GM19023 (cell line): ENCODE data around the gene CCP110.

Experiments used
- ATAC-seq: cut with Tn5 transposase; IDR thresholded peaks from one replicate; pipeline ENCODE4 v1.9.1; 2021; ENCODE audit warnings: mild to moderate bottlenecking, moderate library complexity; ENCODE audit not compliant: unreplicated experiment

The CCP110 gene, protein sequence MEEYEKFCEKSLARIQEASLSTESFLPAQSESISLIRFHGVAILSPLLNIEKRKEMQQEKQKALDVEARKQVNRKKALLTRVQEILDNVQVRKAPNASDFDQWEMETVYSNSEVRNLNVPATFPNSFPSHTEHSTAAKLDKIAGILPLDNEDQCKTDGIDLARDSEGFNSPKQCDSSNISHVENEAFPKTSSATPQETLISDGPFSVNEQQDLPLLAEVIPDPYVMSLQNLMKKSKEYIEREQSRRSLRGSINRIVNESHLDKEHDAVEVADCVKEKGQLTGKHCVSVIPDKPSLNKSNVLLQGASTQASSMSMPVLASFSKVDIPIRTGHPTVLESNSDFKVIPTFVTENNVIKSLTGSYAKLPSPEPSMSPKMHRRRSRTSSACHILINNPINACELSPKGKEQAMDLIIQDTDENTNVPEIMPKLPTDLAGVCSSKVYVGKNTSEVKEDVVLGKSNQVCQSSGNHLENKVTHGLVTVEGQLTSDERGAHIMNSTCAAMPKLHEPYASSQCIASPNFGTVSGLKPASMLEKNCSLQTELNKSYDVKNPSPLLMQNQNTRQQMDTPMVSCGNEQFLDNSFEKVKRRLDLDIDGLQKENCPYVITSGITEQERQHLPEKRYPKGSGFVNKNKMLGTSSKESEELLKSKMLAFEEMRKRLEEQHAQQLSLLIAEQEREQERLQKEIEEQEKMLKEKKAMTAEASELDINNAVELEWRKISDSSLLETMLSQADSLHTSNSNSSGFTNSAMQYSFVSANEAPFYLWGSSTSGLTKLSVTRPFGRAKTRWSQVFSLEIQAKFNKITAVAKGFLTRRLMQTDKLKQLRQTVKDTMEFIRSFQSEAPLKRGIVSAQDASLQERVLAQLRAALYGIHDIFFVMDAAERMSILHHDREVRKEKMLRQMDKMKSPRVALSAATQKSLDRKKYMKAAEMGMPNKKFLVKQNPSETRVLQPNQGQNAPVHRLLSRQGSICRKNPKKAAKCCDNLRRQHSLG

DNA sequence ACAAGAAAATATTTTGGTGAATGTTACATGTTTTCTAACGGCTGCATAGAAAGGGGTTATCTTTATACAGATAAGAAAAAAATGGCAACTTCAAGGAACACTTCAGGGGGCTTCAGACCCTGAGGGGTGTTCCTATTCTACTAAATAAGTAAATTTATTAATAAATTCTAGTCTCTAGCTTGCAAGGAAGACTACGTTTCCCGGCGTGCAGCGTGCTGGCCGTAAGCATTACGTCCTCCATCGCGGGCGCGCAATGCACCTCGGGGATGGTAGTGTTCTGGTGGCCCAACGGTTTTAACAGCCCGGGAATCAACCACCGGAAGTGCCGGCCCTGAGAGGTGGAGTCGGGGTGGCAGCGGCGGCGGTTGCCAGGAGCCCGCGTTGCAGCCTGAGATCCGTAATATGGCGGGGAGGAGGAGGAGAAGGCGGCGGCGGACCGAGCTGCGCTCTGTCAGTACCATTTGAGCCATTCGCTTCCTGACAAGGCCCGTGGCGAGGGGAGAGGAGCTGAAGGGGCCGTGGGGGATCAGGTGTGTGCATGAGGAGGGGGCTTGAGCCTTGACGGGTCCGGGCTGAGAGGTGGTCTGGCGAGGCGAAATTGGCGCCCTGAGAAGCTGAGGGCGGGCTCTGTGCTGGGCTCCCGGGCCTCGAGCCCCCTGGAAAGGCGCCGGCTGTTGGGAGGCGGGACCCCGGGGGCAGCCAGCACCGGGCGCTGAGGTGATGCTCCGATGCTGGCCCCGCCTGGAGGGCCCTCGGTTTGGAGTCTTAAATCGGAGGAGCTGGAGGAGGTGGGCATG, at the start of gene CCP110:
TSS of gene CCP110 (plus strand) at position 384 of the 797 bp plus-strand sequence. CDS start 3,940 bp downstream, outside the sequence.
- ATAC-seq = peak; percentile 63

DNA sequence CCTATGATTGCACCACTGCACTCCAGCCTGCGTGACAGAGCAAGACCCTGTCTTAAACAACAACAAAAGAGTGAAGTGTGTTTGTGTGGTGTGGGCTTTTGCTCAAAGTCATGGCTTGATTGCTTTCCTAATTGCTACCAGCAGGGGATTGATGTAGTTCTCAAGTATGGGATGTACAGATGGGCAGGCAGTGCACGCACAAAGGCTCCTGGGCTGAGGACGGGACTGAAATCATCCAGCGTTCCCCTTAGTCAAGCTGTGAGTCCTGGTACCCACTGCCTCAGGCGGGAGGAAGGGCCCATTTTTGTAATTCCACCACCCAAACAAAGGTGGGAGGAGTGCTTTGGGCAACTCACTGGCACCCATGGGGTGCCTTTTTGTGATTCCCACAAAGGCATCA, 49.1 kb upstream of the CCP110 start:
- no peak for ATAC-seq

DNA sequence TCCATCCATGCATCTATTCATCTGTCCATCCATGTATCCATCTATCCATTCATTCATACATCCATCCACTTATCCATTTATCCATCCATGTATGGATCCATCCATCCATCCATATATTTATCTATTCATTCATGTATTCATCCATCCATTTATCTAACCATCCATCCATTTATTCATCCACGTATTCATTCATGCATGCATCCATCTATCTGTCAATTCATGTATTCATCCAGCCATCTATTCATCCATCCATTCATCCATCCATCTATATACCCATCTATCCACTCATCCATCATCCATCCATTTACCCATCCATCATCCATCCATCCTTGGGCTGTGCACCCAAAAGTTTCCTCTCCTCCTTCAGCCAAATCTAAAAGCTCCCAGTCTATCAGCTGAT, 45.2 kb upstream of the CCP110 start:
- ATAC-seq = no peak

DNA sequence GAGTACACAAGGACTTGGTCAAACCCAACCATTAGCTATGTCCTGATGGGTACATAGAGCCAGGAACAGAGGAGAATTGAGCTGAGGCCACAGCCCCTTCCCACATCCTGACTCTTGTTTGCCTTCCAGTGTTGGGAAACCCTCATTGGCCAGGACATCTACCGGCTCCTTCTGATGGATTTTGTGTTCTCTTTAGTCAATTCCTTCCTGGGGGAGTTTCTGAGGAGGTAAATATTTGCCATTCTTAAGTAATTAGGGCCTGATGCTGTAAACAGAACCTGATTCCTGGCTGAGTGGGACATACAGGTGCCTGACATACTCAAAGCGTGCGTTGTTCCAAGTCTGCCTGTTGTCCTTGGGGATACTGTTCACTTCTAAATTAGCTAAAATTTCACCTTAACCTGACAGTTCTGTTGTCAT, 44.4 kb upstream of the CCP110 start:
- ATAC-seq = no peak

DNA sequence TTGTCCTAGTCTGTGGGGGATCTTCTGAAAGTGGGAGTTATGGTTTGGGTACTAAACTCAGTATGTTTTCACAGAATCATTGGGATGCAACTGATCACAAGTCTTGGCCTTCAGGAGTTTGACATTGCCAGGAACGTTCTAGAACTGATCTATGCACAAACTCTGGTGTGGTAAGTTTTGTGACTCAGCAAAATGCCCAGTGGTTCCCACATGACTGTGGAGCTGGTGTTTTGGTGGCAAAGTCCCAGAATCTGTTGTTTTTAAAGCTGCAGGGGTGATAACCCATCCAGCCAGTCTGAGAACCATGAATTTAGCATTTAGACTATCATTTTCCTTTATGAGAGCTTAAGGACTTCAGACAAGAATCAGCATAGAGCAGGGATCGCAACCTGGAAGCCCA, 42.4 kb upstream of the CCP110 start:
- ATAC-seq = no peak

DNA sequence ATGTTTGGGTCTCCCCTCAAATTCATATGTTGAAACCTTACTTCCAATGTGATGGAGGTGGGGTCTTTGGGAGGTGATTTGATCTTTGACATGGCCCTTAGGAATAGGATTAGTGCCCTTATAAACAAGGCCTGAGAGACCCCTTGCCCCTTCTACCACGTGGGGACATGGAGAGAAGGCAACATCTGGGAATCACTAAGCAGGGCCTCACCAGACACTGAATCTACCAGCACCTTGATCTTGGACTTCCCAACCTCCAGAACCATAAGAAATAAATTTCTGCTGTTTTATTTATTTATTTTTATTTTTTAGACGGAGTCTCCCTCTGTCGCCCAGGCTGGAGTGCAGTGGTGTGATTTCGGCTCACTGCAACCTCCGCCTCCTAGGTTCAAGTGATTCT, 42.0 kb upstream of the CCP110 start:
- no peak for ATAC-seq

DNA sequence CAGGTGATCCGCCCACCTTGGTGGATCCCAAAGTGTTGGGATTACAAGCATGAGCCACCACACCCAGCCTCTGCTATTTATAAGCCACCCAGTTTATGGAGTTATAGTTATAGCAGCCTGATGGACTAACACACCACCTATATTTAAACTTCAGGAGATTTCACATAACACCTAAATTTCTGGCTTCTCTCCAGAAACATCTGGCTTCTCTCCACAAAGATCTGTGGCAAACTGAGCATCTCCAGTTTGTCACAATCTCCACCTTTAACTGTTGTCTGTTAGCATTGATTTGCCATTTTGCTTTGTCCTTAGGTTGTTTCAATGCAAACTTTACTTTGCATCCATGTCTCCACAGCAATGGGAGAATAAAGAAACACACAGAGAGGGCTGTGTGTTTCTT, 41.5 kb upstream of the CCP110 start:
- ATAC-seq = no peak

DNA sequence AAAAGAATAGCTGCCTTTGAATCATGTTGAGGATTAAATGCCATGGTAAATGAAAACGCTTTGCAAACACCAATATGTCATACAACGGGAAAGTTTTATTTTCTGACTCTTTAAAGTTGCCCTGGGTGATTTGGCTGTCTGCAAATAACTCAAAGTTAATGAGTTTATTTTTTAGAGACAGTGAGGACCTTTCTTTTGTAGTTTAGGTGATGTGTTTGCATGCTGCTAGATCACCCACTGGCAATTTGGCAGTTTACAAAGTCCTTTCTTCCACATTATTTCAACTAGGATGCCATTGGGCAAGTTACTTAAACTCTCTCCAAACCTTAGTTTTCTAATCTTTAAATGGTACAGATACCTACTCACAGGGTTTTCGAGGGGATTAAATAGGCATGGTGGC, 39.6 kb upstream of the CCP110 start:
- no peak for ATAC-seq

DNA sequence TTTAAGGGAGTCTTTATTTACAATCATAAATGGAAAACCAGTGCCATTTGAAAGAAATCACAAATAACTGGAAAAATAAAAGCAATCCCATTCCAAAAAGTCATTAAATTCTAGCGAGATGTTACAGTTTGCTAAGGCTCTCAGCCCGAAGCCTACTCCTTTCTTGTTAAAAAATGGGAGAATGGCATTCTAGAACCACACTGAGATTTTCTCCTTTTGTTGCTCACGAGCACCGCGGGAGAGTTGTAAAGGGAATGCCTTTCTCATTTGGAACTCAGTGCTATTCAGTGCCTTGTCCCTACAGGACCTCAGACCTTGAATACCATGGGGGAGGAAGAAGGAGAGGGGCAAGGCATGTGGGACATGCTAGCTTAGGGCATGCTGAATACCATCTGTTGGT, 38.1 kb upstream of the CCP110 start:
- ATAC-seq = no peak

DNA sequence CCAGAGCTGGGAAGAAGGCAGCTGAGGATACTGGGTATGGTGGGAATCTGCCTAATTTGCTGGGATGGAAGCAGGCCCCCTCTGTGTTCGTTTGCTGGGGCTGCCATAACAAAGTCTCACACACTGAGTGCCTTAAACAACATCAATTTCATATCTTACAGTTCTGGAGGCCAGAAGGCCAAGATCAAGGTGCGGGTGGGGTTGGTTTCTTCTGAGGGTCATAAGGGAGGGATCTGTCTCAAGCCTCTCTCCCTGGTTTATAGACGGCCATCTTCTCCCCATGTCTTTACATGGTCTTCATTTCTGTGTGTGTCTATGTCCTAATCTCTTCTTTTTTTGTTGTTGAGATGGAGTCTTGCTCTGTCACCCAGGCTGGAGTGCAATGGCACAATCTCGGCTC, 37.7 kb upstream of the CCP110 start:
- ATAC-seq = no peak

DNA sequence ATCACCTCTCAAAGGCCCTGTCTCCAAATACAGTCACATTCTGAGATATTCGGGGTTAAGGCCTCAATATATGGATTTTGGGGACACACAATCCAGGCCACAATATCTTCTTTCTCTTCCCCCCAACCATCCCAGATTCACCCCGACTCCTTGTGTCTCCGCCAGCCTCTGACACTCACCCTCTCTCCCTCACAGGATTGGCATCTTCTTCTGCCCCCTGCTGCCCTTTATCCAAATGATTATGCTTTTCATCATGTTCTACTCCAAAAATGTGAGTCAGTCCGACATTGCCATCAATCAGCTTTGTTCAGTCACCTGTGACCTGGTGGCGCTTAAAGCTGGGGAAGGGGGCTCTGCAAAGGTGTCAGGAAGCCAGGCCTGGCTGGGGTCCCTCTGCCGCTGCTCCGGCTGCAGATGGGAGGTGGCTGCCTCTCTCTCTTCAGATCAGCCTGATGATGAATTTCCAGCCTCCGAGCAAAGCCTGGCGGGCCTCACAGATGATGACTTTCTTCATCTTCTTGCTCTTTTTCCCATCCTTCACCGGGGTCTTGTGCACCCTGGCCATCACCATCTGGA, 36.9 kb upstream of the CCP110 start:
- no peak for ATAC-seq

DNA sequence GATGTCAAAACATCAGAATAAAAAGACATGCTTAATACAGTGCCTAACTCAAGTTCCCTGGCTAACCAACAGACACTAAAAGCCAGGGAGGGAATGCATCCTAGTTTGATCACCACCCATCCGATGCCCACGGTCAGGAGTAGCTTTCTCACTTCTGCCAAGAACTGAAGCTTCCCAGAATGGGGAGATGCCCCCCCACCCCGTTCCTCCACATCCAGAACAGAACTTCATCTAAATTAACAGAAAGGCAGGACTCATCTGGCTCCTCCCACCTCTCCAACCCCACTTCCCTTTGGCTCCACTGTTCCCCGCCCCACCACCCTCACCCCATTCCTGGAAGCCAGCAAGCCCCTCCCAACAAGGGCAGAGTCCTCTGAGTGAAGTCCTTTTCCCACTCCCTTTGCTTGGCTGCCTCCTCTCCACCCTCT, 35.5 kb upstream of the CCP110 start:
- ATAC-seq = no peak

DNA sequence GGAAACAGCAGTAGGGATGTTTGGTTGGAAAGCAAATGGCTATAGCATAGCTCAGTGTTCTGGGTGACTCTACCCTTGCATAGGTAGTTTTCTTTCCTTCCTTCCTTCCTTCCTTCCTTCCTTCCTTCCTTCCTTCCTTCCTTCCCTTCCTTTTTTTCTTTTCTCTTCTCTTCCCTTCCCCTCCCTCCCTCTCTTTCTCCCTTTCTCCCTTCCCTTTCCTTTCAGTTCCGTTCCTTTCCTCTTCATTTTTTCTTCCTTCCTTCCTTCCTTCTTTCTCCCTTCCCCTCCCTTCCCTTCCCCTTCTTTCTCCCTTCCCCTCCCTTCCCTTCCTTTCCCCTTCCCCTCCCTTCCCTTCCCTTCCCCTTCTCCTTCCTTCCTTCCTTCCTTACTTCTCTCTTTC, 33.1 kb upstream of the CCP110 start:
- no peak for ATAC-seq

DNA sequence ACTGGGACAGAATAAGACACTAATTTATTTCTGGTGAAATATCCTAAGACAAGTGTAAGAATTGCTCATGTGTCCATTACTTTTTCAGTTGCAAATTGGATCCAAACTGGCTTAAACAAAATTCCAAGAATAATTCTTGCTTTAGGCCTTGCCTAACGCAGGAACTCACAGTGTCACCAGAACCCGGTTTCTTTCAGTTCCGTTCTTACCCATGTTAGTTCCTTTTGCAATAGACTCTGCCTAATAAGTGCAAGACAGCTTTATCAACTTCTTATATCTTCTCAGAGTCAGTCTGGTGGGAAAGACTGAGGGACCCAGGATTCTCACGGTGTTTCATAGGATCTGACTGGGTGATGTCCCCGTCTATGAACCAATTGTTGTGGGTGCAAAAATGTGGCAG, 26.6 kb upstream of the CCP110 start:
- ATAC-seq = no peak

DNA sequence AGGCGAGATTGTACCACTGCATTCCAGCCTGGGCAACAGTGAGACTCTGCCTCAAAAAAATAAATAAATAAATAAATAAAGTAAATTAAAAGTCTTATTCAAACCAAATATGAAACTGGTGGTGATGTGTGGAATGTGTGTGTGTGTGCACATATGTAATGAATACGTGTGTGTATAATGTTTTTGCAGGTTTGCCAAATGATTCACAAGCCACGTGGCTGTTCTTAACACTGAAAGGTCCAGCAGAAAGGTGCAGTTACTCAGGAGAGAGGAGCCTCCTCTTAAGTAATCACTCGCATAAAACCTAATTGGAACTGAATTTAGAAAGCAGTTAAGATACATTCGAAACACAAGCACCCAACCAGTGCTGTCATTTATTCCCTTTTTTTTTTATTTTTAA, 24.7 kb upstream of the CCP110 start:
- no peak for ATAC-seq

DNA sequence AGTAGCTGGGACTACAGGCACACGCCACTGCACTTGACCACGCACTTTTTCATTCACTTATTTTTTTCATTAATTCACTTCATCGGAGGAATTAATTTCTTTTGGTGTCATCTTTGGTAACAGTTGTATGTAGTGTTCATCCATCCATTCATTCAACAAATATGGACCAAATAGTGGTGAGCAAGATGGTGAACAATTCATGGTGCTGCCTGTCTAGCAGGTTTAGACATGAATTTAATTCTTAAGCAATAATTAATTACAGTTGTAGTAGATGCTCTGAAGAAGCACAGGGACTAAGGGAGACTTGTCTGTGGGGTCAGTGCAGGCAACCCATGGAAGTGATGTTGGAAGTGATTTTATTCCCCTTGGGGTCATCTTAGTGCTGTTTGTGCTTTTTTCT, 24.3 kb upstream of the CCP110 start:
- ATAC-seq = no peak

DNA sequence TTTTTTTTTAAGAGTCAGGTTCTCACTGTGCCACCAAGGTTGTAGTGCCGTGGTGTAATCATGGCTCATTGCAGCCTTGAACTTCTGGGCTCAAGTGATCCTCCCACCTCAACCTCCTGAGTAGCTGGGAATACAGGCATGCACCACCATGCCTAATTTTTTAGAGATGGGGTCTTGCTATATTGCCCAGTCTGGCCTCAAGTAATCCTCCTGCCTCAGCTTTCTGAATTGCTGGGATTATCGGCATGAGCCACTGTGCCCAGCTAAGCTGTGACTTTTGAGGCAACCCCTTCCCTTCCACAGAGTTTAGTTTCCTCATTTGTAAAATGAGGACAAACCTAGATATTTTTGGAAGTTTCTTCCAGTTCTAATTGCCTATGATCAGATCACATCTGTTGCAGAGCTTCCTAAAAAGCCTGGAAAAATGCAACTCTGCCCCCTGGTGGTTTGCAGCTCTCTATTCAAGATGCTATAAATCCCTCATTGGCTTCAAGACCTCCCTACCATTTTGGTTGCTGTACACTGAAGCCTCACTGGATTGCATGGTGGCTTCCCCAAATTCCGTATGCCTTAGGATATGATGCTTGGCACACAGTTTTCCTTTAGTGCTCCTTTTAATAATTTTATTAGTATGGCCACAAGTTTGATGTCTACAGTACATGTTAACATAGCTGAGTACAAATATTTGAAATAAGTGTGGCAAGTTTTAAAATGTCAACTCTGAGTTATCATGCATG, 21.2 kb upstream of the CCP110 start:
- ATAC-seq = no peak

DNA sequence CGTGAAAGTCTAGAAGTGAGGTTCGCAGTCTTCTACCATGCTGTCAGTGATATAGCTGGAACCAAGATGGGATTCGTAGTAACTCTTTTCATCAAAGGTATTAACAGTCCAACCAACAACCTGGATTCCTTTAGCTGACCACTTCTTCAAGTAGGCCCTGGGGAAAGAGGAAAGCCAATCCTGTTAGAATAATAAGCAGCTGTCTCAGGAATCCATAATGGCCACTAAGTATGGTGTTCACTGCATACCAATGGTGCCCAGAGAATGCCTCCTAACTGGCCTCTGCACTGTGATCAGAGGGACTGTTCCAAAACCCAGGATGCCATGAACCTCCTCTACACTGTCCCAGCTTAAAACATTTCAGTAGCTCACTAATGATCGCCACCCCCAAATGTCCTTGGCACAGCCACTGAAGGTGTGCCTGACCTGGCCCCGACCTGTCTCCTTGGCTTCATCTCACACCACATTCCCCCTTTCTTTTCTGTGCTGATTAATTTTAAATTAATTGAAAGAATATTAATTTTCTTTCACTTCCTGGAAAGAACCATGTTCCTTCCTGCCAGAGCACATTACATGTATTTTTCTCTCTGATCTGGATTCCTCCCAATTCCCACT, 20.2 kb upstream of the CCP110 start:
- ATAC-seq = no peak

DNA sequence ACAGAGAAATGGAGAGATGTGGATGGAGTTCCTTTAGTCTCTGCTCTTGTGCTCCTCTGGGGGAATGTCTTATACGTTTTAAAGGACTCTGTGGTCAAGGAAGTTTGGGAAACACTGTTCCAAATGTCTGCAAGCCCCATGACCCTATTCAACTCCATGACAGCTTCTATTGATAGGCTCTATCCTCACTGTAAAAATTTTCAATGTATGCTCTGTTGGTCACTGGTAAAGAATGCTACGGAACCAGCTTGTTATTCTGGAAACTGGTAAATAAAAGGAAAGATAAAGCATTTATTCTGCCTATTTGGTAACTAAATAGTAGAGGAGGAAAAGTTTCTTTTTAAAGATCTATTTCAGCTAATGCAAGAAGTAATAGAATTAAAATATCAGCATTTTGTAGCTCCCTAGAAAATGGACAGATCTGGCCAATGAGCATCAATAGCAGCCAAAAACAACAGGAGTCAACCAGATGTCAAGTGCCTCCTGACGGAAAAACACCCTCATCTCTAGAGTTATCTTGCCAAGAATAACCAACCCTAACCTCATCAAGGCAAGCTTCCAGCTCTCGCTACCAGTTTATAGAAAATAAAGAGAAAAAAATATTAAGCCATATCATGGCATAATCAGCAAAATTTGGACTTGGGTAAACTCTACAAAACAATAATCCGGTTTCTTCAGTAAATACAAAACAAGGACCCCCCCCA, 18.0 kb upstream of the CCP110 start:
- no peak for ATAC-seq
